Measurements from ENCODE around the gene DRC1.
"Not testable (repeated sequence)": the region's sequence is repeated elsewhere in the genome, so short reads cannot be mapped to it uniquely, and the experiment has no call there.

The DRC1 gene

DNA sequence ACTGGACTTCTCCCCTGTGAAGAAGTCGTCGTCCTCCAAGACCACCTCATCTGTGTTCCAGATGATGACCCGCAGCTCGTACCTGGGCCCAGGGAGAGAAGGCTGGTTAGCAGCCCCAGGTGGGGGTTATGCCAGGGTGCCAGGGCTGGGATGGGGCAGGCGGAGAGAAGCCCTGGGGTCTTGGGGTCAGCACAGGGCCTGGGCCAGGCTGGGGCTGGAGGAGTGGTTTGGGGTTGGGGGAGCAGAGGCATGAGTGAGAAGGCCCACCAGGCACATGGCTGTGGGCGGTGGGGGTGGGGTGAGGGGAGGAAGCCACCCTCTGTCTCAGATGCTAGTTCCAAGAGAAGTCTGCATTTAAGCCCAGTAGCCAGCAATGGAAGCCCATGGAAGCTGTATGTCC is 60.4 kb downstream of the DRC1 start:
- DNase-seq (ENCODE audit: extremely low read depth in 1 of 2, low read depth in 1 of 2): no peak

GRCh38 chr2:26462511-26463243 is 61.0 kb downstream of the DRC1 start:
- DNase-seq (ENCODE audit: extremely low read depth in 1 of 2, low read depth in 1 of 2): no peak

- no peak for DNase-seq (ENCODE audit: extremely low read depth in 1 of 2, low read depth in 1 of 2)
Observed at GRCh38 chr2:26463244-26464192, 61.8 kb downstream of the DRC1 start.

DNA sequence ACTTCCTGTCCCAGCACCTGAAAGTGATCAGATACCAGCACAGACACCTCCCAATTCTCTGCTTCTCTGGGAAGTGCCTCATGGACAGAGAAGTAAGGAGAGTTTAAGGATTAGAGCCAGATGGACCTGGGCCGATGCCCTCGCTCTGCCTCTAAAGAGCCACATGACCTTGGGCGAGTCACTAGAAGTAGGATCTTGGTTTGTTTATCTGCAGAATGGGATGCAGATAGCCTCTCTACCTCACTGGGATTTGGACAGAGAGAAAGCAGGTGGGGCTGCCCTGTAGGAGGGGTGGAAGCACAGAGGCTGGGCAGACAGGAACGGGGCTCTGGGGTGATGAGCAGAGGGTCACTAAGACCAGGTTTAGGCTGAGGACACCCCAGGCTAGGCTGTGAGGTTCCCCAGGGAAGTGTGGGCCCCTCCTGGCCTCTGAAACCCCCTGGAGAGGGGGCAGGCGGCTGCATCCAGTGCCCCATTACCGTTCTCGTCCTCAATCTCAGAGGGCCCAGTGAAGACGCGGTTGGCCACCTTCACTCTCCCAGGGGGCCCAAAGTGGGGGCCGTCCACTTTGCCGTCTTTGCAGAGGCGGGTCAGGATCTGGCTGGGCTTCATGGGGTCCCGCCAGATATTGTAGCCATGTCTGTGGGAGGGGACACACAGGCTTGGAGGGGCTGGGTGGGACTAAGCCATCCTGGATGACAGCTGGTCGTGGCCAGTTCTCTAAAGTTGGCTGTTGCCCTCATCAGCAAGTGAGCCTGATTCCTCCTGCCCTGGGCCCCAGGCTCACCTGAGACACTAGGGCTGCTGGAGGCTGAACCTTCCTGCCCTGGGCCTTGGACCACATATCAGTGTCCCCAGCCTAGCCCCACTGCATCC is 62.9 kb downstream of the DRC1 start:
- DNase-seq (ENCODE audit: extremely low read depth in 1 of 2, low read depth in 1 of 2): no peak

GRCh38 chr2:26465266-26465925 is 63.7 kb downstream of the DRC1 start:
- DNase-seq (ENCODE audit: extremely low read depth in 1 of 2, low read depth in 1 of 2): no peak

DNA sequence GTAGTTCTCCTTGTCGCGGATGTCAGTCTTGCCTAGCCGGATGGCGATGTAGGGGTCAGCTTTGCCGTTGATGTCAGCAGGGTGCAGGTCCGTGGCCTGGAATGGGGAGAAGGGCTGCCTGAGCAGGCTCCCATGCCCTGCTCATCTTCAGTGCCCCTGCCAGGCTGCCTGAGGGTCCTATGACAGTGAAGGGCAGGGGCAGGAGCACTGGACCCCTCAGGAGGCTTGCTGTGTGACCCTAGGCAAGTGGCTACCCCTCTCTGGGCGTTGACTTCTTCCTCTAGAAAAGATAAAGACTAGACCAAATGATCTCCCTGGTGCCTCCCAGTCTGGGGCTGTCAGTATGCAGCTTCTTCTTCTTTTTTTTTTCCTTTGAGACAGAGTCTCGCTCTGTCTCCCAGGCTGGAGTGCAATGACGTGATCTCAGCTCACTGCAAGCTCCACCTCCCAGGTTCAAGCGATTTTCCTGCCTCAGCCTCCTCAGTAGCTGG is 64.3 kb downstream of the DRC1 start:
- DNase-seq (ENCODE audit: extremely low read depth in 1 of 2, low read depth in 1 of 2): no peak

DNA sequence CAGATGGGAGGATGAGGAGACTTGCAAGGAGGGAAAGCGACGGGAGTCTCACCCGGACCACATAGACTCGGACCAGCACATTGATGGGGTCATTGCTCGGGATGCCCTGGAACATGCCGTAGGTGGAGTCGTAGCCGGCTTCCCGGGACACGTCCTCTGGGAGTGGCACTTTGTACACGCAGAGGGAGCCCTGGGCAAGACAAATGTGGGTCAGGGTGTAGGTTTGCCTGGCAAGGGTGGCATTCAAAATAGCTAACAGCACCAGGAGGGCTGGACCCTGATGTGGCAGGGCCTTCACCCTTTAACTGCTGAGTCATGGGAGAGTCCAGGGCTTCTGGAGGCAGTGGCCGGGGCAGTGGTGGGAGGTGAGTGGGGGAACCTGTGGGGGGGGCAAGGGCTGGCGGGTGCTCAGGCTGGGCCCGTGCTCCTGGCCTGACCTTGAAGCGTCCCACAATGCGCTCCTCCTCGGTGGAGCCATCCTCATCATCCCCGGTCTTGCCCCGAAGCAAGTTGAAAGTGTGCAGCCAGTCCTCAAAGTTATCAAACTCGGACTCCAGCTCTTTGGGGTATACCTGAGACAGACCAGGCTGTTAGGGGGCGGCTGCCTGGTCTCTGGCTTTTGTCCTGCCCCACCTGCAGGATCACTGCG is 65.1 kb downstream of the DRC1 start:
- no peak for DNase-seq (ENCODE audit: extremely low read depth in 1 of 2, low read depth in 1 of 2)

GRCh38 chr2:26468544-26468943 is 66.8 kb downstream of the DRC1 start:
- not testable (repeated sequence) for DNase-seq (ENCODE audit: extremely low read depth in 1 of 2, low read depth in 1 of 2)

- peak; percentile 15 to 59 for DNase-seq (ENCODE audit: extremely low read depth in 1 of 2, low read depth in 1 of 2)
Observed at GRCh38 chr2:26469092-26469710, 67.5 kb downstream of the DRC1 start.

- no peak for DNase-seq (ENCODE audit: extremely low read depth in 1 of 2, low read depth in 1 of 2)
Observed at GRCh38 chr2:26469955-26470354, 68.2 kb downstream of the DRC1 start.

- DNase-seq (ENCODE audit: extremely low read depth in 1 of 2, low read depth in 1 of 2): no peak
Observed at GRCh38 chr2:26470601-26471260, 69.0 kb downstream of the DRC1 start.

DNA sequence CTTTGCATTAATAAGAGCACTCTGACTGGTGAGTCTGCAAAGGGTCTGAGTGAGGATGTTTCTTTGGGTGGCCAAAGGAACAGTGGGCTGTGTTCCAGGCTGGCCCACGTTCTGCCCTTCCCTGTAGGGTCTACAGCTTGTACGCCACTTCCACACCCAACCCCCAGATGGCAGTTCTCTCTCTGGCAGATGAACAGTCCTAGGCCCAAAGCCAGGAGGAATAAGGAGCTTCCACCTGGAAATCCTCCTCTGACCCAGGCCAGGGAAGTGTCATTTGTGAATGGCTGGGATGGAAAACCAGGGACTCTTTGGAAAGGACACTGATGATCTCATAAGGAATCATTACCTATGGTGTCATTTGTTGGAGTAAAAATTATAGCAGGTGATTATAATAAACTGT is 69.6 kb downstream of the DRC1 start:
- no peak for DNase-seq (ENCODE audit: extremely low read depth in 1 of 2, low read depth in 1 of 2)

DNA sequence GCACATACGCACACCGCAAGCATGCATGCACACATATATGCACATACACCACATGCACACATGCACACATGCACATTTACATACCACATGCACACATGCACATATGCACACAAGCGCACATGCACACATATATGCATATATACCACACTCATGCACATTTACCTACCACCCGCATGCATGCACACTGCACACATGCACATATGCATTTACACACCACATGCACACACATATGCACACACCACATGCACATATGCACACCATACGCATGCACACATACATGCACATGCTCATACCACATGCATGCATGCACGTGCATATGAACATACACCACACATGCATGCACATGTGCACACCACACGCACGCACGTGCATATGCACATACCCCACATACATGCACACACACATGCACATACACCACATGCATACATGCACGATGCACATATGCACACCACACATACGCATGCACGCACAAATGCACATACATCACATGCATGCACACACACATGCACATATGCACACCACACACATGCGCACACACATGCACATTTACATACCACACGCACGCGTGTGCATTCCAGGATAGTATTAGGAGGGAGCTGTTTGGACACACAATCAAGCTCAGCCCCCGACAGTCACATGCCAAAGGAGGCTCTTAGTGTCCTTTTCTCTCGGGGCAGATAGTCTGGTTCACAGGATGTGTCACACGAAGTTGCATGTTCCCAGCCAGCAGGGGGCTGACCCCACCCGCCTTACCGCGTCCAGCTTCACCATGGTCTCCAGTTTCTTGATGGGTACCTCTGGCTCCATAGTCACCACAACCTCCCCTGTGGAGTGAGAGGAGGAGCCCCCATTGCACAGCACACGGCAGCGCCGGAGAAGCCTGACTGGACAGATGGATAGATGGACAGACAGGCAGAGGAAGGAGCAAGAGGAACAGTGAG is 70.3 kb downstream of the DRC1 start:
- DNase-seq (ENCODE audit: extremely low read depth in 1 of 2, low read depth in 1 of 2): no peak

DNA sequence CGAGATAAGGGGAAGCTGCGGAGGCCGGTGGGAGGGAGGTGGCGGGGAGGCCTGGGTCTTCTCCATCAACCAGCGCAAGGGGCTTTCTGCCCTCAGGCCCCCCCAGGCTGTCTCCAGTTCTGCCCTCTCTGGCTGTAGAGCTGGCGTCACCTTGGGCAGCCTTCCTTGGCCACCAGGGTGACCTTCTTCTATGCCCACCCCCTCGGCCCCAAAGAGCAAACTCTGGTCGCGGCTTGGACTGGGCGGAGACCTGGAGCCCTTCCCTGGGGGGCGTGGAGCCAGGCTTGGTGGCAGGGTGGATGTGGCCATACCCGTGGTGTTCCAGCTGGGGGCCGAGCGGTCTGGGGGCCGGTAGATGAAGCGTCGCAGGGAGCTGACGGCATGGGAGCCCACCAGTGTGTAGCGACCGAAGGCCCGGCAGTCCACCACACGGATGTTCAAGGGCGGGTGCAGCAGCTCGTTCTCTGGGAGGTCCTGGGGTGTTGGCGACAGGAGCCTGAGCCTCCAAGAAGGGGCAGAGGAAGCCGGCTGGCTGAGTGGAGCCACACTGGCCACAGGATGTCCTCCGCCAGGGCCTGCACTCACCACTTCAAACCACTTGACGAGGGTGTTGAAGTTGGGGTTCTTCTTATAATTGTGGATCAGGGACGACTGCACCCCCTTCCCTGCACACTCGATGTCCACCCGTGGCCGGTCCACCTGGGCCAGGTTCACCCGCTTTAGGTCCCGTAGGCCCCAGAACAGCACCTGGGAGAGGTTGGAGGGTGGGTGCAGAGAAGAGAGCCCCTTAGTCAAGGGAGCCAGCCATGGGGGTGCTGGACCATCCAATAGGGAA is 71.3 kb downstream of the DRC1 start:
- DNase-seq (ENCODE audit: extremely low read depth in 1 of 2, low read depth in 1 of 2): no peak

DNA sequence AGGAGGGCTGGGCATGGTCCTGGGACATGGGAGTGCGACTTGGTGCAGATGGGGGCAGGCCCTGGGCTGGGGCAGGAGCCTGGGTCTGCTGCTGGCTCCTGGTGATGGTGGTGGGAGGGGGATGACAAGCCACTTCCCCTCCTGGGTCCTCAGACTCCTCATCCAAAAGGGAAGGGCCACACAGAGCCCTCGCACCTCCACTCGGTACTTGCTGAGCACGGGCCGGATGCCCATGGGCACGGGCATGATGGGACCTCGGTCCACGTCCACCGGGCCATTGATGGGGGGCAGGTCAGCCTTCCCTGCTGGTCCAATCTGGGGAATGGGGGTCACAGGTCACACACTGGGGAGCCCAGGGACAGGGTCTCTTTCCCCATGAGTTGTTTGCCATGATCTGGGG is 72.1 kb downstream of the DRC1 start:
- no peak for DNase-seq (ENCODE audit: extremely low read depth in 1 of 2, low read depth in 1 of 2)

- no peak for DNase-seq (ENCODE audit: extremely low read depth in 1 of 2, low read depth in 1 of 2)
Observed at GRCh38 chr2:26474261-26474785, 72.6 kb downstream of the DRC1 start.

DNA sequence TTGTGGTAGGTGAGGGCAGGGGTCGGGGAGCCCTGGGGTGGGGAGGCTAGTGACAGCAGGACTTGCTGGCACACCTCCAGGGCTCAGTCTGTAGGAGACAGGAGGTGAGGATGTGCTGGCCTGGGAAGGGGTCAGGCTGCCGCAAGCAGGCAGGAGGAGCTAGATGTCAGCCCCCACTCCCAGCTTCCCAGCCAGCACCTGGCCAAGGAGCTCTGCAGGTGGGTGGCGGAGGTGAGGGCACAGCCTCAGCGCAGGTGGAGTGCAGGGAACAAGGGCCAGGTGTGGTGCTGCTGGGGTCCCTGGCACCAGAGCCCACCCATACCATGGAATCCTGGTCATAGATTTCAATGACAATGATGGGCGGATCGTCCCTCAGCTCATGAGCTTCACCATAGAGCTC is 73.3 kb downstream of the DRC1 start:
- no peak for DNase-seq (ENCODE audit: extremely low read depth in 1 of 2, low read depth in 1 of 2)

All from stimulated activated CD8-positive, alpha-beta memory T cell treated with anti-CD3 and anti-CD28 coated beads, Interleukin-7, amount 100 ng/mL, for 48 hours (primary cell).